HEK293 (cell line): ENCODE measurements around the gene PANX1.

Source experiments
- CTCF ChIA-PET: fragments of 350-600 bp; formaldehyde crosslinking; extraction: SDS; loops from one replicate; lab custom pipeline; 2021; ENCODE audit warnings: antibody characterized with exemption; lab: Yijun Ruan, JAX
- POLR2A ChIA-PET: fragments of 300-600 bp; formaldehyde crosslinking; extraction: SDS; loops from one replicate; lab custom pipeline; 2020; ENCODE audit warnings: antibody characterized with exemption, inconsistent platforms; lab: Yijun Ruan, JAX
- H3K27ac ChIP-seq: fragments of 200-500 bp; sonication (Bioruptor generic); 2 replicates; pipeline ENCODE4 v1.5.1; 2014; ENCODE audit warnings: low read depth, low read length, control low read depth, inconsistent platforms; ENCODE audit errors: extremely low read depth
- H3K36me3 ChIP-seq, 2 experiments: fragments of 200-500 bp in 1 of 2; sonication (Bioruptor generic) in 1 of 2; 1 replicate in 1 of 2; 2 replicates in 1 of 2; pipeline ENCODE4 v1.5.1; 2014 to 2017; ENCODE audit warnings: inconsistent platforms in 2 of 2, low read length in 2 of 2; ENCODE audit not compliant: control insufficient read depth in 2 of 2, insufficient read depth in 1 of 2
- H3K4me1 ChIP-seq: fragments of 200-500 bp; sonication (Bioruptor generic); 2 replicates; pipeline ENCODE4 v1.5.1; 2014; ENCODE audit warnings: mild to moderate bottlenecking, low read length, inconsistent platforms; ENCODE audit not compliant: control insufficient read depth, insufficient read depth
- H3K4me3 ChIP-seq: 2 replicates; pipeline ENCODE4 v1.5.1; 2011; ENCODE audit warnings: low read depth, mild to moderate bottlenecking, control low read depth, low read length, moderate library complexity
- H3K9me3 ChIP-seq: fragments of 200-500 bp; sonication (Bioruptor generic); 2 replicates; pipeline ENCODE4 v1.5.1; 2014; ENCODE audit warnings: low read depth, low read length, inconsistent platforms; ENCODE audit not compliant: control insufficient read depth, insufficient read depth
- GFI1B ChIP-seq: fragments of 450-650 bp; formaldehyde crosslinking; IDR thresholded peaks from 2 replicates; pipeline ENCODE4 v1.5.1; 2016; ENCODE audit warnings: missing biosample characterization, missing genetic modification characterization
- GLIS2 ChIP-seq: fragments of 450-650 bp; formaldehyde crosslinking; IDR thresholded peaks from 2 replicates; pipeline ENCODE4 v1.5.1; 2016; ENCODE audit warnings: missing biosample characterization, missing genetic modification characterization
- HOXA7 ChIP-seq: sonication (generic); formaldehyde crosslinking; IDR thresholded peaks from 2 replicates; pipeline ENCODE4 v1.8.1; 2022; ENCODE audit warnings: missing genetic modification reagents, borderline replicate concordance
- KLF8 ChIP-seq: fragments of 450-650 bp; formaldehyde crosslinking; IDR thresholded peaks from 2 replicates; pipeline ENCODE4 v1.5.1; 2016; ENCODE audit warnings: missing biosample characterization, missing genetic modification characterization
- SCRT1 ChIP-seq: fragments of 450-650 bp; formaldehyde crosslinking; IDR thresholded peaks from 2 replicates; pipeline ENCODE4 v1.5.1; 2016; ENCODE audit warnings: missing biosample characterization, missing genetic modification characterization, borderline replicate concordance
- WT1 ChIP-seq: fragments of 450-650 bp; formaldehyde crosslinking; IDR thresholded peaks from 2 replicates; pipeline ENCODE4 v1.5.1; 2016; ENCODE audit warnings: missing biosample characterization, missing genetic modification characterization
- ZEB2 ChIP-seq: fragments of 450-650 bp; formaldehyde crosslinking; IDR thresholded peaks from 2 replicates; pipeline ENCODE4 v1.5.1; 2016; ENCODE audit warnings: missing biosample characterization, missing genetic modification characterization
- ZNF157 ChIP-seq: fragments of 450-650 bp; formaldehyde crosslinking; IDR thresholded peaks from 2 replicates; pipeline ENCODE4 v1.5.1; 2016; ENCODE audit warnings: missing biosample characterization, missing genetic modification characterization
- ZNF16 ChIP-seq: fragments of 450-650 bp; formaldehyde crosslinking; IDR thresholded peaks from 2 replicates; pipeline ENCODE4 v1.5.1; 2016; ENCODE audit warnings: low read depth, missing biosample characterization, missing genetic modification characterization
- ZNF211 ChIP-seq: fragments of 450-650 bp; formaldehyde crosslinking; IDR thresholded peaks from 2 replicates; pipeline ENCODE4 v1.5.1; 2016; ENCODE audit warnings: low read depth, missing biosample characterization, missing genetic modification characterization
- ZNF48 ChIP-seq: fragments of 450-650 bp; formaldehyde crosslinking; IDR thresholded peaks from 2 replicates; pipeline ENCODE4 v1.5.1; 2016; ENCODE audit warnings: missing biosample characterization, missing genetic modification characterization
- ZNF549 ChIP-seq: fragments of 450-650 bp; IDR thresholded peaks from 2 replicates; pipeline ENCODE4 v1.5.1; 2018; ENCODE audit warnings: missing biosample characterization, missing genetic modification characterization, mild to moderate bottlenecking, inconsistent platforms, moderate library complexity
- ZNF654 ChIP-seq: fragments of 450-650 bp; formaldehyde crosslinking; IDR thresholded peaks from 2 replicates; pipeline ENCODE4 v1.5.1; 2016; ENCODE audit warnings: low read depth, missing biosample characterization, missing genetic modification characterization
- ZNF785 ChIP-seq: fragments of 450-650 bp; formaldehyde crosslinking; IDR thresholded peaks from 2 replicates; pipeline ENCODE4 v1.5.1; 2016; ENCODE audit warnings: missing biosample characterization, missing genetic modification characterization
- TF ChIP-seq, protein P1 (sequence below): fragments of 450-650 bp; formaldehyde crosslinking; IDR thresholded peaks from 2 replicates; pipeline ENCODE4 v1.5.1; 2016; ENCODE audit warnings: missing biosample characterization, missing genetic modification characterization
- TF ChIP-seq, protein P2 (sequence below): fragments of 450-650 bp; formaldehyde crosslinking; IDR thresholded peaks from 2 replicates; pipeline ENCODE4 v1.5.1; 2016; ENCODE audit warnings: missing biosample characterization, missing genetic modification characterization, low read depth
- TF ChIP-seq, protein P3 (sequence below): fragments of 450-650 bp; formaldehyde crosslinking; IDR thresholded peaks from 2 replicates; pipeline ENCODE4 v1.5.1; 2016; ENCODE audit warnings: missing biosample characterization, missing genetic modification characterization
- TF ChIP-seq, protein P4 (sequence below): fragments of 450-650 bp; formaldehyde crosslinking; IDR thresholded peaks from 2 replicates; pipeline ENCODE4 v1.5.1; 2016; ENCODE audit warnings: missing biosample characterization, missing genetic modification characterization

The PANX1 gene

DNA sequence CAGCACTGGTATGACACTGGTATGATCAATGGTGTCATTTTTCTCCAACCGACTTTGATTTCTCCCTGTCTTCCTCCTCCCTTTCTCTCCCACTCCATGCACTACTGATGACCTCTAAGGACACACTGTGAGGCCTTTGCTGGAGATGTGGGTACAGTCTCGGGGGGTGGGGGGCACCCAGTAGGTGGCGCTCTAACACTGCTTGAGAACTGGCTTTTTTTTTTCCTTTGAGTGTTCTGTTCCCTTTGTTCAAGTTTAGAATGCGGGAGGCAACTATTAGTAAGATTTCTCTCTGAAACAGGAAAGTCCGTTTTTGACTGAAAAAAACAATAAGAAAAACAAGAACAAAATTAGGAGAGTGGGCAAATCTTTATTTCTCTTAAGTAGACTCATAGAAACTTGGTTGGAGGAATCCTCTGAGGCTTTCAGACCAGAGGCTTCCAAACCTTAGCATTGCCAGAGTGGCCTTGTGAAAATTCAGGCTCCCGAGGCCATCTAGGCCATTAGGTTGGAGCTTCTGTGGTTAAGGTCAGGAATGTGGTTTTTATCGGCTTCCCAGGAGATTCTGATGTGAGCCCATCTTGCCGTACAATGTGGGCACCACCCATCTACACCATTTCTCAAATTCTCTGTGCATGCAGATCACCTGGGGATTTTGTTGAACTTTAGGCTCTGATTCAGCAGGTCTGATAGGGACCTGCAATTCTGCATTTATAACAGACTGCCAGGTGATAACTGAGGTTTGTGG, 43.2 kb downstream of the PANX1 start:
- Histone ChIP-seq H3K4me3 (no peak overlapping the region), H3K27ac (no peak overlapping the region), H3K36me3 (no peaks in the 10 kb centered on the region), H3K4me1 (no peaks in the 10 kb centered on the region), H3K9me3 (no peaks in the 10 kb centered on the region)
- TF ChIP-seq GLIS2 (tag by site-specific recombination) (peak; percentile 26; the same call in 1 of the 2 replicates), SCRT1 (tag by site-specific recombination) (no peak), ZNF48 (tag by site-specific recombination) (no peak), ZNF654 (peak; percentile 65), ZNF549 (tag by site-specific recombination) (no peak)
- TF ChIP-seq, protein P1, sequence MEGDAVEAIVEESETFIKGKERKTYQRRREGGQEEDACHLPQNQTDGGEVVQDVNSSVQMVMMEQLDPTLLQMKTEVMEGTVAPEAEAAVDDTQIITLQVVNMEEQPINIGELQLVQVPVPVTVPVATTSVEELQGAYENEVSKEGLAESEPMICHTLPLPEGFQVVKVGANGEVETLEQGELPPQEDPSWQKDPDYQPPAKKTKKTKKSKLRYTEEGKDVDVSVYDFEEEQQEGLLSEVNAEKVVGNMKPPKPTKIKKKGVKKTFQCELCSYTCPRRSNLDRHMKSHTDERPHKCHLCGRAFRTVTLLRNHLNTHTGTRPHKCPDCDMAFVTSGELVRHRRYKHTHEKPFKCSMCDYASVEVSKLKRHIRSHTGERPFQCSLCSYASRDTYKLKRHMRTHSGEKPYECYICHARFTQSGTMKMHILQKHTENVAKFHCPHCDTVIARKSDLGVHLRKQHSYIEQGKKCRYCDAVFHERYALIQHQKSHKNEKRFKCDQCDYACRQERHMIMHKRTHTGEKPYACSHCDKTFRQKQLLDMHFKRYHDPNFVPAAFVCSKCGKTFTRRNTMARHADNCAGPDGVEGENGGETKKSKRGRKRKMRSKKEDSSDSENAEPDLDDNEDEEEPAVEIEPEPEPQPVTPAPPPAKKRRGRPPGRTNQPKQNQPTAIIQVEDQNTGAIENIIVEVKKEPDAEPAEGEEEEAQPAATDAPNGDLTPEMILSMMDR (tag by site-specific recombination), result peak; percentile 45; the same call in 1 of the 2 replicates
- CTCF ChIA-PET, result interaction anchor here (0.6 to 2.5 kb wide), 14 partner anchors 10 to 431 kb away, joined by 3 to 26 read pairs (median 3); partner anchors contain the start of genes C11orf54 and TAF1D
- POLR2A ChIA-PET, result no interaction called here

DNA sequence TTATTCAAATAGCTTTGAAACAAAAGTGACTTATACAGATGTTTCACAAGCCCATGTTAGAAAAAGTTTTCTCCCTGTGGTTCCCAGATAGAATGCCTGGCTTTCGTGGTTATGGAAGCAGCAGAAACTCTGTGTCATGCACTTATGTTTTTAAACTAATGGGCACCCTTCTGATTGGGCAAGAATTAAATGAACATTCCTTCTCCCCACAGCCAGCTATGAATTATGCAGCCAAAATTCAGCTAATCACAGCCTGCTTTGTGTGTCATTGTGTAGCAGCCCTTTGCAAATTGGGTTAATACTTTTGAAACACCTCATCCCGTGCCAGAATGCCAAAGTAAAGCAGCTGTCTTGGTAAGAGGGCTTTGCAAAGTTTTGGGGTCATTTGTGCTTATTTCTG, 46.9 kb downstream of the PANX1 start:
- H3K9me3 ChIP-seq, result no peaks in the 10 kb centered on the region
- TF ChIP-seq, protein P2, sequence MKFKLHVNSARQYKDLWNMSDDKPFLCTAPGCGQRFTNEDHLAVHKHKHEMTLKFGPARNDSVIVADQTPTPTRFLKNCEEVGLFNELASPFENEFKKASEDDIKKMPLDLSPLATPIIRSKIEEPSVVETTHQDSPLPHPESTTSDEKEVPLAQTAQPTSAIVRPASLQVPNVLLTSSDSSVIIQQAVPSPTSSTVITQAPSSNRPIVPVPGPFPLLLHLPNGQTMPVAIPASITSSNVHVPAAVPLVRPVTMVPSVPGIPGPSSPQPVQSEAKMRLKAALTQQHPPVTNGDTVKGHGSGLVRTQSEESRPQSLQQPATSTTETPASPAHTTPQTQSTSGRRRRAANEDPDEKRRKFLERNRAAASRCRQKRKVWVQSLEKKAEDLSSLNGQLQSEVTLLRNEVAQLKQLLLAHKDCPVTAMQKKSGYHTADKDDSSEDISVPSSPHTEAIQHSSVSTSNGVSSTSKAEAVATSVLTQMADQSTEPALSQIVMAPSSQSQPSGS, result no peak
- TF ChIP-seq, protein P3, sequence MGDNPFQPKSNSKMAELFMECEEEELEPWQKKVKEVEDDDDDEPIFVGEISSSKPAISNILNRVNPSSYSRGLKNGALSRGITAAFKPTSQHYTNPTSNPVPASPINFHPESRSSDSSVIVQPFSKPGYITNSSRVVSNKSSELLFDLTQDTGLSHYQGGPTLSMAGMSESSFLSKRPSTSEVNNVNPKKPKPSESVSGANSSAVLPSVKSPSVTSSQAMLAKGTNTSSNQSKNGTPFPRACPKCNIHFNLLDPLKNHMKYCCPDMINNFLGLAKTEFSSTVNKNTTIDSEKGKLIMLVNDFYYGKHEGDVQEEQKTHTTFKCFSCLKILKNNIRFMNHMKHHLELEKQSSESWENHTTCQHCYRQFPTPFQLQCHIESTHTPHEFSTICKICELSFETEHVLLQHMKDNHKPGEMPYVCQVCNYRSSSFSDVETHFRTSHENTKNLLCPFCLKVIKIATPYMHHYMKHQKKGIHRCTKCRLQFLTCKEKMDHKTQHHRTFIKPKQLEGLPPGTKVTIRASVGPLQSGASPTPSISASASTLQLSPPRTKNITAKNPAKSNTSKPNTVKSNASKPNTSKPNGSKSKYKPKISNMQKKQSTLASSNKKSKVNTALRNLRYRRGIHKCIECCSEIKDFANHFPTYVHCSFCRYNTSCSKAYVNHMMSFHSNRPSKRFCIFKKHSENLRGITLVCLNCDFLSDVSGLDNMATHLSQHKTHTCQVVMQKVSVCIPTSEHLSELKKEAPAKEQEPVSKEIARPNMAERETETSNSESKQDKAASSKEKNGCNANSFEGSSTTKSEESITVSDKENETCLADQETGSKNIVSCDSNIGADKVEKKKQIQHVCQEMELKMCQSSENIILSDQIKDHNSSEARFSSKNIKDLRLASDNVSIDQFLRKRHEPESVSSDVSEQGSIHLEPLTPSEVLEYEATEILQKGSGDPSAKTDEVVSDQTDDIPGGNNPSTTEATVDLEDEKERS (tag by site-specific recombination), result no peak
- TF ChIP-seq WT1 (tag by site-specific recombination) (no peak), KLF8 (no peak), ZNF785 (tag by site-specific recombination) (no peak), ZNF211 (tag by site-specific recombination) (no peak), HOXA7 (CRISPR knock-in tag) (no peak), GFI1B (no peak), ZEB2 (tag by site-specific recombination) (no peak), ZNF16 (tag by site-specific recombination) (no peak), ZNF157 (no peak)
- TF ChIP-seq, protein P4, sequence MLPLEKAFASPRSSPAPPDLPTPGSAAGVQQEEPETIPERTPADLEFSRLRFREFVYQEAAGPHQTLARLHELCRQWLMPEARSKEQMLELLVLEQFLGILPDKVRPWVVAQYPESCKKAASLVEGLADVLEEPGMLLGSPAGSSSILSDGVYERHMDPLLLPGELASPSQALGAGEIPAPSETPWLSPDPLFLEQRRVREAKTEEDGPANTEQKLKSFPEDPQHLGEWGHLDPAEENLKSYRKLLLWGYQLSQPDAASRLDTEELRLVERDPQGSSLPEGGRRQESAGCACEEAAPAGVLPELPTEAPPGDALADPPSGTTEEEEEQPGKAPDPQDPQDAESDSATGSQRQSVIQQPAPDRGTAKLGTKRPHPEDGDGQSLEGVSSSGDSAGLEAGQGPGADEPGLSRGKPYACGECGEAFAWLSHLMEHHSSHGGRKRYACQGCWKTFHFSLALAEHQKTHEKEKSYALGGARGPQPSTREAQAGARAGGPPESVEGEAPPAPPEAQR (tag by site-specific recombination), result no peak
- ChIA-PET POLR2A (no interaction called here), CTCF (interaction anchor here (0.6 to 2.5 kb wide), 6 partner anchors 8 to 255 kb away, joined by 3 to 7 read pairs (median 4); no protein-coding TSS in a partner anchor)
- peaks cover 0 to 20% of the 10 kb centered on the region in 2 experiments; a peak in 1 of 3 replicates for H3K36me3 ChIP-seq
- no peaks in the 10 kb centered on the region for H3K4me1 ChIP-seq
- H3K4me3 ChIP-seq, result no peak overlapping the region
- no peak overlapping the region for H3K27ac ChIP-seq
